Effector memory CD4-positive, alpha-beta T cell (primary cell): Measurements from ENCODE around the gene ARSD.

ENCODE experiments used
- DNase-seq, 3 donors: peaks; one replicate each; pipeline ENCODE4 v3.0.0-alpha.2; 2020
- H3K27ac ChIP-seq: 2 replicates; pipeline ENCODE4 v1.7.0; 2013; ENCODE audit warnings: mild to moderate bottlenecking, low read length, moderate library complexity; ENCODE audit not compliant: insufficient read depth, poor library complexity, severe bottlenecking
- H3K27me3 ChIP-seq: replicated peaks from 2 replicates; pipeline ENCODE4 v1.7.0; 2013; ENCODE audit warnings: mild to moderate bottlenecking, low read length; ENCODE audit not compliant: insufficient read depth, control insufficient read depth, poor library complexity, severe bottlenecking
- H3K36me3 ChIP-seq: 2 replicates; pipeline ENCODE4 v1.7.0; 2013; ENCODE audit warnings: mild to moderate bottlenecking, low read length, moderate library complexity; ENCODE audit not compliant: control insufficient read depth, insufficient read depth
- H3K4me1 ChIP-seq: 2 replicates; pipeline ENCODE4 v1.7.0; 2013; ENCODE audit warnings: low read length, mild to moderate bottlenecking; ENCODE audit not compliant: control insufficient read depth, insufficient read depth, poor library complexity, severe bottlenecking
- H3K4me3 ChIP-seq: 2 replicates; pipeline ENCODE4 v1.7.0; 2013; ENCODE audit warnings: low read length, low read depth, mild to moderate bottlenecking; ENCODE audit not compliant: insufficient read depth, poor library complexity, severe bottlenecking
- H3K9me3 ChIP-seq: 2 replicates; pipeline ENCODE4 v1.7.0; 2013; ENCODE audit warnings: mild to moderate bottlenecking, low read length, moderate library complexity; ENCODE audit not compliant: control insufficient read depth

ARSD gene

DNA sequence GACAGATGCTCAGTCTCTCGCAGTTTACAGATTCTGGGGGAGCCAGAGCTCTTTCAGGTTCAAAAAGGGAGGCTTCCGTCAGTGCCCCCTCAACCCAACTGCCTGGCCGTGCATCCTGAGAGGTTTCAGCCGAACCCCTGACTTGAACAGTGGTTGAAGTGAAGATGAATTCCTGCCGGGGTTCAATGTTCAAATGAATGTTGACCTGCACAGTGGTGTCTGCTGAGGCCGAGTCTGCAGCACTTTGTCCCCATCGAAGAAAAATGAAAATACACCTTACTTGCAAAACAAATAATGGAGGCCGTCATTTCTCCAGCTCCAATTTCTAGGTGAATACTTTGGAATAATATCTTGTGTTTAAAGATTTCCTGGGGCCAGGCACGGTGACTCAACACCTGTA lies 66.7 kb downstream of the ARSD start:
- no peaks in the 10 kb centered on the region for H3K4me1 ChIP-seq
- H3K27me3 ChIP-seq: no peaks in the 10 kb centered on the region
- H3K9me3 ChIP-seq: no peaks in the 10 kb centered on the region
- no peak for DNase-seq
- H3K27ac ChIP-seq: no peak overlapping the region
- no peaks in the 10 kb centered on the region for H3K36me3 ChIP-seq
- H3K4me3 ChIP-seq: no peak overlapping the region

DNA sequence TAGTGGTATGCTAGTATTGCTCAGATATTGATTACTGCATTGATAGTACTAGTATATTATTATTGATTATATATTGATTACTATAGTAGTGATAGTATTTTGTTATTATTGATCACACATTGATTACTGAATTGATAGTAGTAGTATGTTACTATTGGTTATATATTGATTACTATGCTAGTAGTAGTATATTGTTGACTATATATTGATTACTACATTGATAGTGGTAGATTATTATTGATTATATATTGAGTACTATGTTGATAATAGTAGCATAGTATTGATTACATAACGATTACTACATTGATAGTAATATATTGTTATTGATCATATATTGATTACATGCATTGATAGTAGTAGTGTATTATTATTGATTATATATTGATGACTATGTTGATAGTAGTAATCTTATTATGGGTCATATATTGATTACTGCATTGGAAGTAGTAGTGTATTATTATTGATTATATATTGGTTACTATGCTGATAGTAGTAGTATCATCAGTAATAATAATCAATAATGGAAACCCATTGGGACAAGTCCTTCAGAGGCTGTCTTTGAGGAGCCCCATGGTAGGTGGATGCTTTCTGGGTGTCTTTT lies 69.8 kb downstream of the ARSD start:
- Histone ChIP-seq H3K27me3 (no peaks in the 10 kb centered on the region), H3K4me3 (no peak overlapping the region), H3K36me3 (no peaks in the 10 kb centered on the region), H3K9me3 (no peaks in the 10 kb centered on the region), H3K4me1 (no peaks in the 10 kb centered on the region), H3K27ac (no peak overlapping the region)
- no peak for DNase-seq

DNA sequence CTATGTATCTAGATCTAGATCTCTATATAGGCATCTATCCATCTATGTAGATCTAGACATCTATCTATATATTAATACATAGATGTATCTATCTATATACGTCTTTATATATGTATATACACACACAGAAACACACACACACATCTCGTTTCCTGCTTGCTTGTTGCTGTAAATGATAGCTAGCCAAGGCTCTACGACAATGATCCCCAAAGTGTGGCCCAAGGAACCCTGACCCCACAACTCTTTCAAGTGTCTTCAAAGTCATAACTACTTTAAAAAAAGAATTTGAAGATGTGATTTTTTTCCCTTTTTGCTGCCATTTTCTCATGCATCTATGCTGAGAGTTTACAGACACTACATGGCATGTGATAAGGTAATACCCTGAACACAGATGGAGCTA lies 71.6 kb downstream of the ARSD start:
- no peak for DNase-seq
- H3K27ac ChIP-seq: no peak overlapping the region
- H3K36me3 ChIP-seq: no peaks in the 10 kb centered on the region
- H3K9me3 ChIP-seq: no peaks in the 10 kb centered on the region
- no peak overlapping the region for H3K4me3 ChIP-seq
- no peaks in the 10 kb centered on the region for H3K4me1 ChIP-seq
- H3K27me3 ChIP-seq: no peaks in the 10 kb centered on the region

DNA sequence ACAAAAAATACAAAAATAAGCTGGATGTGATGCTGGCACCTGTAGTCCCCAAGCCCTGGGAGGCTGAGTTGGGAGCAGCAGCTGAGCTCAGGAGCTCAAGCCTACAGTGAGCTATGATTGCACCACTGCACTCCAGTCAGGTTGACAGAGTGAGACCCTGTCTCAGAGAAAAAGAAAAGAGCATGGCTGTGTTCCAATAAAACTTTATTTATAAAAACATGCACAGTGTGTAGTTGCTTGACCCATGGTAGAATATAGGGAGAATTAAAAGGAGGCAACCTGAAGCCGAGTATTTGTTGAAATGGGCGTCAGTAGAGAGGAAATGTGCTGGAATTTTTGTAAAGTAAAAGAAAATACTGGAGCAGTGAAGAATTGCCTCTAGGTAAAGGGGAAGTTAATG lies 73.4 kb downstream of the ARSD start:
- no peaks in the 10 kb centered on the region for H3K27me3 ChIP-seq
- H3K4me3 ChIP-seq: no peak overlapping the region
- H3K4me1 ChIP-seq: no peaks in the 10 kb centered on the region
- H3K9me3 ChIP-seq: no peaks in the 10 kb centered on the region
- no peaks in the 10 kb centered on the region for H3K36me3 ChIP-seq
- DNase-seq: no peak
- H3K27ac ChIP-seq: no peak overlapping the region

DNA sequence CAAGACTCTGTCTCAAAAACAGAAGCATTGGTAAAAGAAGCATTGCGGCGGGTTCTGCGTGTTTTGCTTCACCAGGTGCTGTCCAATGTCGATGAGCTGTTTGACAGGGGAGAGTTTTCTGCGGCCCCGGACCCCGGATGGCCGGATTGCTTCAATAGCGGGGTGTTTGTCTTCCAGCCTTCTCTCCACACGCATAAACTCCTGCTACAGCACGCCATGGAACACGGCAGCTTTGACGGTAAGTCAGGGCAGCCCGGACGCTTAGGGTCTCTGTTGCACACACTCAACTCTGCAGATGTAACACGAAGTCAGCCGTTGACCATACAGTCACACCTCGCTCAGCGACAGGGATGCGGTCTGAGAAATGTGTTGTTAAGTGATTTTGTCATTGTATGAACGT lies 74.2 kb downstream of the ARSD start:
- H3K4me3 ChIP-seq: no peak overlapping the region
- no peaks in the 10 kb centered on the region for H3K4me1 ChIP-seq
- H3K9me3 ChIP-seq: no peaks in the 10 kb centered on the region
- H3K36me3 ChIP-seq: no peaks in the 10 kb centered on the region
- H3K27ac ChIP-seq: no peak overlapping the region
- H3K27me3 ChIP-seq: no peaks in the 10 kb centered on the region
- DNase-seq: no peak
